Upper lobe of left lung (tissue), 6 donors: ENCODE data around the gene ZDHHC21. TPM values are rescaled to one million over a fixed set of nuclear protein-coding genes. Genes with fewer than 3 reads are reported as not detected.

Source experiments
- ATAC-seq, 2 donors: fragments of 200-7000 bp; cut with Tn5 transposase; one replicate each; pipeline ENCODE4 v1.9.1; 2022; ENCODE audit warnings: mild to moderate bottlenecking in 2 of 2, moderate library complexity in 2 of 2; ENCODE audit not compliant: low FRiP score in 2 of 2
- DNase-seq, 2 donors: peaks; one replicate each; pipeline ENCODE4 v3.0.0-alpha.2; 2019 to 2020
- H3K27ac ChIP-seq, 4 donors: fragments of 200-600 bp; sonication (generic); one replicate each; pipeline ENCODE4 v1.5.1; 2016 to 2019
- H3K27me3 ChIP-seq, 4 donors: fragments of 200-600 bp; sonication (generic); one replicate each; pipeline ENCODE4 v1.5.1; 2017 to 2019
- H3K36me3 ChIP-seq, 4 donors: fragments of 200-600 bp; sonication (generic); one replicate each; pipeline ENCODE4 v1.5.1; 2016 to 2019
- H3K4me1 ChIP-seq, 4 donors: fragments of 200-600 bp; sonication (generic); one replicate each; pipeline ENCODE4 v1.5.1; 2018 to 2019
- H3K4me3 ChIP-seq, 4 donors: fragments of 200-600 bp; sonication (generic); one replicate each; pipeline ENCODE4 v1.5.1; 2017 to 2019; ENCODE audit warnings: mild to moderate bottlenecking in 2 of 4, moderate library complexity in 1 of 4
- H3K9me3 ChIP-seq, 4 donors: fragments of 200-600 bp; sonication (generic); one replicate each; pipeline ENCODE4 v1.5.1; 2018 to 2019
- CTCF ChIP-seq, 6 experiments: fragments of 450-650 bp in 4 of 6; fragments of 200-600 bp in 2 of 6; sonication (generic) in 2 of 6; IDR thresholded peaks; one replicate each; pipeline ENCODE4 v1.5.1; 2016 to 2019; ENCODE audit warnings: antibody characterized with exemption in 6 of 6
- EP300 ChIP-seq, 4 donors: sonication (generic); formaldehyde crosslinking; IDR thresholded peaks; one replicate each; pipeline ENCODE4 v1.5.1; 2017; ENCODE audit warnings: antibody characterized with exemption in 4 of 4, control low read depth in 2 of 4
- POLR2A ChIP-seq, 4 donors: fragments of 450-650 bp; IDR thresholded peaks; one replicate each; pipeline ENCODE4 v1.5.1; 2016 to 2017; ENCODE audit warnings: antibody characterized with exemption in 4 of 4, mild to moderate bottlenecking in 2 of 4
- POLR2AphosphoS5 ChIP-seq, 2 donors: sonication (generic); formaldehyde crosslinking; IDR thresholded peaks; one replicate each; pipeline ENCODE4 v1.5.1; 2017; ENCODE audit warnings: antibody characterized with exemption in 2 of 2
- WGBS, 2 donors: methylation state at CpG; one replicate each; pipeline ENCODE4 v1.1.5; 2017 to 2018; 5-methylcytosine and 5-hydroxymethylcytosine counted together
- total RNA-seq, 6 donors: library from RNA; depleted of rRNA in 4 of 6; stranded (reverse); fragments of >200 nt in 4 of 6; gene quantifications; one replicate each; pipeline versions ENCODE4 v1.1.0 to v1.2.1, GENCODE V29; 2016 to 2021
- donor health status: DM: no; HTN: no; CAD: no; lungs with moderate emphysema.
- donor health status: DM: no; HTN: yes; CAD: no; lungs with severe emphysema.

The ZDHHC21 gene
- total RNA-seq, 6 donors from 2014 or later: 6.5 to 46.5 (median 21.1) TPM

- no peaks in the 10 kb centered on the region for H3K4me1 ChIP-seq
- no peaks in the 10 kb centered on the region for H3K9me3 ChIP-seq
- TF ChIP-seq POLR2AphosphoS5 (IDR thresholded peaks at IDR 0.05): no peak
- TF ChIP-seq POLR2A (IDR thresholded peaks at IDR 0.05): no peak
- no peak for TF ChIP-seq EP300 (IDR thresholded peaks at IDR 0.05)
- no peak for TF ChIP-seq CTCF (IDR thresholded peaks at IDR 0.05)
- H3K27me3 ChIP-seq: no peaks in the 10 kb centered on the region
- ATAC-seq (no peak), DNase-seq (no peak)
- no peak overlapping the region for H3K27ac ChIP-seq
- no peaks in the 10 kb centered on the region for H3K36me3 ChIP-seq
- 69 to 72% methylated on average over 4 of the region's 4 CpGs for WGBS, 2 donors
- H3K4me3 ChIP-seq: no peak overlapping the region
Measured at GRCh38 chr9:14584571-14584970, 108.7 kb downstream of the ZDHHC21 start.

GRCh38 chr9:14578030-14578429 is 115.2 kb downstream of the ZDHHC21 start:
- Histone ChIP-seq H3K4me3 (no peak overlapping the region), H3K27me3 (no peaks in the 10 kb centered on the region), H3K9me3 (peaks cover 0 to 9% (median 0%) of the 10 kb centered on the region in 4 donors), H3K27ac (no peak overlapping the region), H3K36me3 (no peaks in the 10 kb centered on the region), H3K4me1 (no peaks in the 10 kb centered on the region)
- DNase-seq: no peak
- TF ChIP-seq POLR2AphosphoS5 (IDR thresholded peaks at IDR 0.05): no peak
- TF ChIP-seq POLR2A (IDR thresholded peaks at IDR 0.05): no peak
- no peak for TF ChIP-seq EP300 (IDR thresholded peaks at IDR 0.05)
- TF ChIP-seq CTCF (IDR thresholded peaks at IDR 0.05): no peak
- no peak for ATAC-seq

- DNase-seq (no peak), ATAC-seq (no peak)
- Histone ChIP-seq H3K4me1 (no peaks in the 10 kb centered on the region), H3K27ac (no peak overlapping the region), H3K9me3 (peaks cover 0 to 9% (median 0%) of the 10 kb centered on the region in 4 donors), H3K27me3 (no peaks in the 10 kb centered on the region), H3K4me3 (no peak overlapping the region), H3K36me3 (no peaks in the 10 kb centered on the region)
- TF ChIP-seq POLR2AphosphoS5 (IDR thresholded peaks at IDR 0.05) (no peak), EP300 (IDR thresholded peaks at IDR 0.05) (no peak), POLR2A (IDR thresholded peaks at IDR 0.05) (no peak), CTCF (IDR thresholded peaks at IDR 0.05) (no peak)
- WGBS, 2 donors: 40 to 48% methylated on average over 1 of the region's 1 CpG
Measured at GRCh38 chr9:14574173-14574572, 119.1 kb downstream of the ZDHHC21 start.

- Histone ChIP-seq H3K4me1 (no peaks in the 10 kb centered on the region), H3K36me3 (no peaks in the 10 kb centered on the region), H3K27me3 (no peaks in the 10 kb centered on the region), H3K27ac (no peak overlapping the region), H3K9me3 (peaks cover 0 to 5% (median 0%) of the 10 kb centered on the region in 4 donors), H3K4me3 (no peak overlapping the region)
- DNase-seq (no peak), ATAC-seq (no peak)
- no peak for TF ChIP-seq CTCF (IDR thresholded peaks at IDR 0.05)
- no peak for TF ChIP-seq POLR2AphosphoS5 (IDR thresholded peaks at IDR 0.05)
- no peak for TF ChIP-seq POLR2A (IDR thresholded peaks at IDR 0.05)
- no peak for TF ChIP-seq EP300 (IDR thresholded peaks at IDR 0.05)
- WGBS, 2 donors: 70 to 82% methylated on average over 4 of the region's 4 CpGs
Measured at GRCh38 chr9:14573319-14573718, 119.9 kb downstream of the ZDHHC21 start.

- no peak for DNase-seq
- Histone ChIP-seq H3K36me3 (no peaks in the 10 kb centered on the region), H3K4me1 (no peaks in the 10 kb centered on the region), H3K9me3 (no peaks in the 10 kb centered on the region), H3K4me3 (no peak overlapping the region), H3K27ac (no peak overlapping the region), H3K27me3 (no peaks in the 10 kb centered on the region)
- no peak for TF ChIP-seq POLR2A (IDR thresholded peaks at IDR 0.05)
- 61 to 68% methylated on average over 4 of the region's 4 CpGs for whole genome bisulfite sequencing, 2 donors
- no peak for ATAC-seq
Measured at GRCh38 chr9:14565352-14566016, 127.7 kb downstream of the ZDHHC21 start.
